IMR-90 (cell line): ENCODE data around the gene MOV10L1. TPM values are rescaled to one million over a fixed set of nuclear protein-coding genes. Genes with fewer than 3 reads are reported as not detected.

Source experiments
- ATAC-seq: fragments of 200-7000 bp; cut with Tn5 transposase; 2 replicates; pipeline ENCODE4 v1.9.1; 2020; ENCODE audit warnings: low read depth, mild to moderate bottlenecking, moderate library complexity
- BruUV-seq: library from RNA; stranded (reverse); fragments of 400-500 nt; replicated peaks from 2 replicates; lab custom pipeline; 2021; lab: Mats Ljungman, UMichigan
- CTCF ChIA-PET: fragments of 300-600 bp; formaldehyde crosslinking; extraction: SDS; loops from one replicate; lab custom pipeline; 2021; ENCODE audit warnings: antibody characterized with exemption; lab: Yijun Ruan, JAX
- POLR2A ChIA-PET: fragments of 300-600 bp; sonication (Branson Sonifier 250); formaldehyde crosslinking; loops from one replicate; lab custom pipeline; 2022; ENCODE audit warnings: antibody characterized with exemption; ENCODE audit not compliant: unreplicated experiment; lab: Charles Lee
- DNase-seq: peaks from one replicate; pipeline ENCODE4 v3.0.0; 2013
- H2AFZ ChIP-seq: replicated peaks from 2 replicates; pipeline ENCODE3; 2013; ENCODE audit warnings: low read length, mild to moderate bottlenecking; ENCODE audit not compliant: poor library complexity
- H2AK5ac ChIP-seq: 2 replicates; pipeline ENCODE4 v1.6.1; 2013; ENCODE audit warnings: low read depth, low read length, inconsistent platforms
- H2AK9ac ChIP-seq: replicated peaks from 2 replicates; pipeline ENCODE3; 2013; ENCODE audit warnings: mild to moderate bottlenecking, low read depth, low read length, moderate library complexity; ENCODE audit not compliant: poor library complexity
- H2BK120ac ChIP-seq: 2 replicates; pipeline ENCODE4 v1.6.1; 2013; ENCODE audit warnings: low read depth, low read length, inconsistent platforms
- H2BK15ac ChIP-seq: 3 replicates; pipeline ENCODE4 v1.6.1; 2013; ENCODE audit warnings: low read depth, low read length, inconsistent platforms
- H2BK20ac ChIP-seq: 2 replicates; pipeline ENCODE4 v1.6.1; 2013; ENCODE audit warnings: low read depth, mild to moderate bottlenecking, inconsistent platforms, low read length, moderate library complexity
- H2BK5ac ChIP-seq: 2 replicates; pipeline ENCODE4 v1.6.1; 2013; ENCODE audit warnings: mild to moderate bottlenecking, low read depth, low read length, inconsistent platforms; ENCODE audit not compliant: poor library complexity, severe bottlenecking
- H3K14ac ChIP-seq: replicated peaks from 2 replicates; pipeline ENCODE4 v1.6.1; 2013; ENCODE audit warnings: low read depth, low read length, inconsistent platforms
- H3K18ac ChIP-seq: 2 replicates; pipeline ENCODE4 v1.6.1; 2013; ENCODE audit warnings: low read depth, low read length, control low read depth
- H3K23ac ChIP-seq: 2 replicates; pipeline ENCODE4 v1.6.1; 2013; ENCODE audit warnings: low read depth, low read length, inconsistent platforms
- H3K27ac ChIP-seq: 2 replicates; pipeline ENCODE4 v1.5.1; 2013; ENCODE audit warnings: mild to moderate bottlenecking, control low read depth, low read length; ENCODE audit not compliant: insufficient read depth
- H3K27me3 ChIP-seq: 2 replicates; pipeline ENCODE4 v1.6.1; 2013; ENCODE audit warnings: low read length; ENCODE audit not compliant: control insufficient read depth, insufficient read depth
- H3K36me3 ChIP-seq: 2 replicates; pipeline ENCODE4 v1.6.1; 2013; ENCODE audit warnings: low read length, mixed read lengths; ENCODE audit not compliant: control insufficient read depth, insufficient read depth
- H3K4ac ChIP-seq: 2 replicates; pipeline ENCODE4 v1.6.1; 2013; ENCODE audit warnings: low read depth, low read length, inconsistent platforms
- H3K4me1 ChIP-seq: 2 replicates; pipeline ENCODE4 v1.6.1; 2013; ENCODE audit warnings: low read length, mixed read lengths; ENCODE audit not compliant: control insufficient read depth, insufficient read depth
- H3K4me2 ChIP-seq: 2 replicates; pipeline ENCODE4 v1.6.1; 2013; ENCODE audit warnings: low read depth, mild to moderate bottlenecking, control low read depth, low read length, moderate library complexity
- H3K4me3 ChIP-seq: 2 replicates; pipeline ENCODE4 v1.5.1; 2013; ENCODE audit warnings: low read depth, mild to moderate bottlenecking, control low read depth, low read length, moderate library complexity; ENCODE audit not compliant: insufficient read depth
- H3K56ac ChIP-seq: 2 replicates; pipeline ENCODE4 v1.6.1; 2013; ENCODE audit warnings: low read length, inconsistent platforms; ENCODE audit not compliant: insufficient read depth; ENCODE audit errors: extremely low read depth
- H3K79me1 ChIP-seq, 2 experiments: 2 replicates each; pipeline ENCODE4 v1.6.1; 2013; ENCODE audit warnings: low read length in 2 of 2, inconsistent platforms in 1 of 2, low read depth in 1 of 2
- H3K9ac ChIP-seq: 2 replicates; pipeline ENCODE4 v1.6.1; 2013; ENCODE audit warnings: low read depth, low read length, control low read depth
- H3K9me1 ChIP-seq: 2 replicates; pipeline ENCODE4 v1.6.1; 2013; ENCODE audit warnings: low read length, inconsistent platforms; ENCODE audit not compliant: insufficient read depth
- H3K9me3 ChIP-seq: 2 replicates; pipeline ENCODE4 v1.6.1; 2013; ENCODE audit warnings: low read length; ENCODE audit not compliant: control insufficient read depth, insufficient read depth
- H4K20me1 ChIP-seq: 2 replicates; pipeline ENCODE4 v1.6.1; 2013; ENCODE audit warnings: low read length, inconsistent platforms; ENCODE audit not compliant: insufficient read depth
- H4K5ac ChIP-seq: 2 replicates; pipeline ENCODE4 v1.6.1; 2013; ENCODE audit warnings: mild to moderate bottlenecking, low read depth, low read length, control low read depth
- H4K8ac ChIP-seq, 2 experiments: 2 replicates each; pipeline ENCODE4 v1.6.1; 2013; ENCODE audit warnings: low read depth in 2 of 2, low read length in 2 of 2, control low read depth in 1 of 2, inconsistent platforms in 1 of 2
- H4K91ac ChIP-seq: 2 replicates; pipeline ENCODE4 v1.6.1; 2013; ENCODE audit warnings: low read depth, low read length, inconsistent platforms; ENCODE audit not compliant: insufficient read depth
- BHLHE40 ChIP-seq: fragments of 150-350 bp; IDR thresholded peaks from 2 replicates; pipeline ENCODE4 v1.6.1; 2016; ENCODE audit warnings: mild to moderate bottlenecking, low read depth, low read length
- CEBPB ChIP-seq: IDR thresholded peaks from 2 replicates; pipeline ENCODE4 v1.6.1; 2012; ENCODE audit warnings: low read depth, low read length, improper control_type of control experiment
- CHD1 ChIP-seq: IDR thresholded peaks from 2 replicates; pipeline ENCODE4 v1.6.1; 2012; ENCODE audit warnings: low read depth, low read length, improper control_type of control experiment
- ELK1 ChIP-seq: fragments of 150-350 bp; IDR thresholded peaks from 2 replicates; pipeline ENCODE4 v1.6.1; 2016; ENCODE audit warnings: low read depth, mild to moderate bottlenecking, low read length, moderate library complexity, borderline replicate concordance
- MAFK ChIP-seq: IDR thresholded peaks from 2 replicates; pipeline ENCODE4 v1.6.1; 2012; ENCODE audit warnings: low read depth, low read length, improper control_type of control experiment
- MAZ ChIP-seq: IDR thresholded peaks from 2 replicates; pipeline ENCODE4 v1.6.1; 2012; ENCODE audit warnings: low read depth, mild to moderate bottlenecking, low read length, improper control_type of control experiment, moderate library complexity, borderline replicate concordance
- MXI1 ChIP-seq: IDR thresholded peaks from 2 replicates; pipeline ENCODE4 v1.6.1; 2012; ENCODE audit warnings: low read depth, mild to moderate bottlenecking, low read length, moderate library complexity, borderline replicate concordance
- NFE2L2 ChIP-seq: fragments of 150-350 bp; IDR thresholded peaks from 2 replicates; pipeline ENCODE4 v1.6.1; 2016; ENCODE audit warnings: low read depth, mild to moderate bottlenecking, low read length
- RAD21 ChIP-seq: IDR thresholded peaks from 2 replicates; pipeline ENCODE4 v1.6.1; 2012; ENCODE audit warnings: low read length, improper control_type of control experiment
- RFX5 ChIP-seq: IDR thresholded peaks from 2 replicates; pipeline ENCODE4 v1.8.0; 2012; ENCODE audit warnings: low read depth, mild to moderate bottlenecking, low read length, moderate library complexity
- SMC3 ChIP-seq: fragments of 150-350 bp; IDR thresholded peaks from 2 replicates; pipeline ENCODE4 v1.6.1; 2016; ENCODE audit warnings: low read depth, mild to moderate bottlenecking, antibody characterized with exemption, low read length, moderate library complexity
- USF2 ChIP-seq: fragments of 150-350 bp; IDR thresholded peaks from 2 replicates; pipeline ENCODE4 v1.6.1; 2017; ENCODE audit warnings: mild to moderate bottlenecking, antibody characterized with exemption, low read length, low read depth
- WGBS, 2 experiments: methylation state at CpG; one replicate each; pipeline versions ENCODE4 v1.1.5 to v1.1.7; 2013; ENCODE audit warnings: missing lambda C conversion rate in 2 of 2; ENCODE audit not compliant: insufficient read length in 1 of 2; ENCODE audit errors: extremely low coverage in 2 of 2; 5-methylcytosine and 5-hydroxymethylcytosine counted together
- dilution Hi-C: fragments of 300-500 bp; cut with HindIII; formaldehyde crosslinking; loops from one replicate; pipeline ENCODE4 v1.14.3; 2018; ENCODE audit warnings: low sequenced_read_pairs; ENCODE audit not compliant: unreplicated experiment
- in situ Hi-C: fragments of 300-500 bp; cut with MboI; formaldehyde crosslinking; loops from 3 replicates; pipeline ENCODE4 v1.14.3; 2019; ENCODE audit warnings: low sequenced_read_pairs, inconsistent platforms, mixed read lengths
- intact Hi-C: fragments of 100-400 bp; cut with micrococcal nuclease; formaldehyde crosslinking; loops from 2 replicates; pipeline ENCODE4 v1.10.0; 2022
- polyA plus RNA-seq, 3 experiments: library from polyadenylated mRNA; depleted of rRNA; stranded (reverse); fragments of >200 nt; gene quantifications; 2 replicates each; pipeline ENCODE4 v1.2.3, GENCODE V29; 2012; ENCODE audit warnings: low replicate concordance in 1 of 3
- total RNA-seq: library from RNA; depleted of rRNA; stranded (reverse); fragments of >200 nt; gene quantifications from 2 replicates; pipeline ENCODE4 v1.2.3, GENCODE V29; 2012
- TF ChIP-seq, protein P1 (sequence below): conservative IDR thresholded peaks from 2 replicates; pipeline ENCODE4 v1.5.1; 2012; ENCODE audit warnings: mild to moderate bottlenecking, low read depth, low read length, improper control_type of control experiment

The MOV10L1 gene
- total and polyA plus RNA-seq, 2 of the 4 experiments (the other 2 are of a cell fraction), result 0.72 to 1.4 TPM

GRCh38 chr22:50150161-50151129 is 60.6 kb downstream of the MOV10L1 start:
- H3K4me2 ChIP-seq, result no peak overlapping the region
- H3K4me1 ChIP-seq, result no peaks in the 10 kb centered on the region
- ChIA-PET POLR2A (no interaction called here), CTCF (no interaction called here)
- no TSS peak for BruUV-seq
- H3K4ac ChIP-seq, result no peak overlapping the region
- H2BK120ac ChIP-seq, result no peak overlapping the region
- no peak overlapping the region for H2BK20ac ChIP-seq
- no peak overlapping the region for H3K4me3 ChIP-seq
- H3K9me3 ChIP-seq, result no peaks in the 10 kb centered on the region
- no peaks in the 10 kb centered on the region for H3K9me1 ChIP-seq
- no peak overlapping the region for H2AK5ac ChIP-seq
- no peak overlapping the region for H3K18ac ChIP-seq
- H2AK9ac ChIP-seq, result peak overlapping the region; percentile 80
- dilution Hi-C loops (no loop called here), intact Hi-C loops (no loop called here), in situ Hi-C loops (no loop called here)
- H4K91ac ChIP-seq, result no peak overlapping the region
- DNase-seq (peak; percentile 35), ATAC-seq (no peak)
- no peak overlapping the region for H2BK15ac ChIP-seq
- no peaks in the 10 kb centered on the region for H3K79me1 ChIP-seq
- WGBS, 2 experiments, result 91% methylated on average over 28 of the region's 35 CpGs; no CpG with 5 or more reads in 1 of the 2 experiments
- no peak overlapping the region for H4K5ac ChIP-seq
- H3K27ac ChIP-seq, result no peak overlapping the region
- no peak overlapping the region for H3K14ac ChIP-seq
- H3K9ac ChIP-seq, result no peak overlapping the region
- peak overlapping the region; percentile 17 for H2AFZ ChIP-seq
- H4K20me1 ChIP-seq, result no peaks in the 10 kb centered on the region; the same call in 1 of the 2 replicates
- peaks cover 11% of the 10 kb centered on the region; the same call in 1 of the 2 replicates for H3K36me3 ChIP-seq
- no peak overlapping the region for H3K23ac ChIP-seq
- no peak overlapping the region for H4K8ac ChIP-seq
- no peak overlapping the region for H2BK5ac ChIP-seq
- no peaks in the 10 kb centered on the region; the same call in 1 of the 2 replicates for H3K27me3 ChIP-seq
- H3K56ac ChIP-seq, result no peak overlapping the region
- TF ChIP-seq MXI1 (no peak), USF2 (no peak), MAFK (no peak), MAZ (no peak), CHD1 (no peak), BHLHE40 (no peak), NFE2L2 (no peak), CEBPB (no peak), RAD21 (no peak), ELK1 (no peak), SMC3 (no peak), RFX5 (no peak)
- TF ChIP-seq, protein P1, sequence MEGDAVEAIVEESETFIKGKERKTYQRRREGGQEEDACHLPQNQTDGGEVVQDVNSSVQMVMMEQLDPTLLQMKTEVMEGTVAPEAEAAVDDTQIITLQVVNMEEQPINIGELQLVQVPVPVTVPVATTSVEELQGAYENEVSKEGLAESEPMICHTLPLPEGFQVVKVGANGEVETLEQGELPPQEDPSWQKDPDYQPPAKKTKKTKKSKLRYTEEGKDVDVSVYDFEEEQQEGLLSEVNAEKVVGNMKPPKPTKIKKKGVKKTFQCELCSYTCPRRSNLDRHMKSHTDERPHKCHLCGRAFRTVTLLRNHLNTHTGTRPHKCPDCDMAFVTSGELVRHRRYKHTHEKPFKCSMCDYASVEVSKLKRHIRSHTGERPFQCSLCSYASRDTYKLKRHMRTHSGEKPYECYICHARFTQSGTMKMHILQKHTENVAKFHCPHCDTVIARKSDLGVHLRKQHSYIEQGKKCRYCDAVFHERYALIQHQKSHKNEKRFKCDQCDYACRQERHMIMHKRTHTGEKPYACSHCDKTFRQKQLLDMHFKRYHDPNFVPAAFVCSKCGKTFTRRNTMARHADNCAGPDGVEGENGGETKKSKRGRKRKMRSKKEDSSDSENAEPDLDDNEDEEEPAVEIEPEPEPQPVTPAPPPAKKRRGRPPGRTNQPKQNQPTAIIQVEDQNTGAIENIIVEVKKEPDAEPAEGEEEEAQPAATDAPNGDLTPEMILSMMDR, result no peak
